ENCODE measurements around the gene OR14A2. TPM values are rescaled to one million over a fixed set of nuclear protein-coding genes. Genes with fewer than 3 reads are reported as not detected.
"Not testable (repeated sequence)": the region's sequence is repeated elsewhere in the genome, so short reads cannot be mapped to it uniquely, and the experiment has no call there.

OR14A2 gene
- total and polyA plus RNA-seq, 2 donors (not counting 3 experiments of a cell fraction or from before 2014, with no cell fraction given): not detected

- Histone ChIP-seq H3K9me3 (replicated peaks; ENCODE audit: control insufficient read depth, insufficient read depth, low read length) (peaks cover 4% of the 10 kb centered on the region), H2AFZ (ENCODE audit: low read depth, low read length) (no peak overlapping the region), H4K20me1 (replicated peaks; ENCODE audit: control insufficient read depth, extremely low read depth, insufficient read depth, low read length) (no peaks in the 10 kb centered on the region), H3K79me2 (ENCODE audit: control insufficient read depth, insufficient read depth, low read length) (no peaks in the 10 kb centered on the region), H3K4me2 (ENCODE audit: insufficient read depth, low read length) (no peak overlapping the region), H3K4me3 (replicated peaks in 1 of 3; ENCODE audit: insufficient read depth in 1 of 3, low read depth in 1 of 3, low read length in 3 of 3) (no peak overlapping the region), H3K27me3 (ENCODE audit: control insufficient read depth in 2 of 2, insufficient read depth in 2 of 2, low read length in 2 of 2) (no peaks in the 10 kb centered on the region), H3K4me1 (ENCODE audit: control insufficient read depth, extremely low read depth, insufficient read depth, low read length) (no peaks in the 10 kb centered on the region), H3K36me3 (ENCODE audit: control insufficient read depth in 2 of 2, extremely low read depth in 1 of 2, insufficient read depth in 2 of 2, low read length in 2 of 2) (no peaks in the 10 kb centered on the region), H3K9ac (replicated peaks; ENCODE audit: extremely low read depth, insufficient read depth, low read length) (no peak overlapping the region), H3K9me1 (replicated peaks; ENCODE audit: control insufficient read depth, extremely low read depth, insufficient read depth, low read length) (no peaks in the 10 kb centered on the region), H3K27ac (ENCODE audit: insufficient read depth, low read depth, low read length) (no peak overlapping the region)
- DNase-seq (ENCODE audit: low read depth, low spot score): no peak
- POLR2A ChIA-PET: no interaction called here
- no TSS peak for BruUV-seq (replicated peaks)
- no peak for FAIRE-seq
- no peak for TF ChIP-seq JUN (IDR thresholded peaks at IDR 0.05; ENCODE audit: borderline replicate concordance, insufficient read depth, insufficient read length, low read depth)
- TF ChIP-seq FOS (IDR thresholded peaks at IDR 0.05; ENCODE audit: borderline replicate concordance, insufficient read depth, low read length): no peak
- no peak for TF ChIP-seq MAX (IDR thresholded peaks at IDR 0.05; ENCODE audit: insufficient read depth, insufficient read length)
- TF ChIP-seq GATA2 (IDR thresholded peaks at IDR 0.05; ENCODE audit: insufficient read depth, insufficient read length, low read depth, low read length): no peak
- no peak for TF ChIP-seq POLR2AphosphoS5 (IDR thresholded peaks at IDR 0.05; ENCODE audit: insufficient read depth, low read depth, low read length)
- no peak for TF ChIP-seq POLR2A (IDR thresholded peaks at IDR 0.05; ENCODE audit: low read depth, low read length)
- no peak for TF ChIP-seq MYC (IDR thresholded peaks at IDR 0.05; ENCODE audit: low read depth, low read length)
- dilution Hi-C loops (cut with MboI; ENCODE audit: extremely low pct_ligation_motif_present, low sequenced_read_pairs) (no loop called here), intact Hi-C loops (cut with micrococcal nuclease) (no loop called here)
- CTCF ChIA-PET: no interaction called here
Observed at GRCh38 chr1:247713753-247714152, 34.2 kb downstream of the OR14A2 start.

- DNase-seq (ENCODE audit: low read depth, low spot score); H3K4me2 ChIP-seq (ENCODE audit: insufficient read depth, low read length); FAIRE-seq; intact Hi-C loops (cut with micrococcal nuclease); H4K20me1 ChIP-seq (replicated peaks; ENCODE audit: control insufficient read depth, extremely low read depth, insufficient read depth, low read length); H3K27me3 ChIP-seq (ENCODE audit: control insufficient read depth in 2 of 2, insufficient read depth in 2 of 2, low read length in 2 of 2); BruUV-seq (replicated peaks); CTCF ChIA-PET; H3K9me3 ChIP-seq (replicated peaks; ENCODE audit: control insufficient read depth, insufficient read depth, low read length); H3K4me1 ChIP-seq (ENCODE audit: control insufficient read depth, extremely low read depth, insufficient read depth, low read length); H3K9ac ChIP-seq (replicated peaks; ENCODE audit: extremely low read depth, insufficient read depth, low read length); H2AFZ ChIP-seq (ENCODE audit: low read depth, low read length); H3K9me1 ChIP-seq (replicated peaks; ENCODE audit: control insufficient read depth, extremely low read depth, insufficient read depth, low read length); H3K36me3 ChIP-seq (ENCODE audit: control insufficient read depth in 2 of 2, extremely low read depth in 1 of 2, insufficient read depth in 2 of 2, low read length in 2 of 2); POLR2A ChIA-PET; H3K27ac ChIP-seq (ENCODE audit: insufficient read depth, low read depth, low read length); dilution Hi-C loops (cut with MboI; ENCODE audit: extremely low pct_ligation_motif_present, low sequenced_read_pairs); H3K4me3 ChIP-seq (replicated peaks in 1 of 3; ENCODE audit: insufficient read depth in 1 of 3, low read depth in 1 of 3, low read length in 3 of 3); H3K79me2 ChIP-seq (ENCODE audit: control insufficient read depth, insufficient read depth, low read length): not testable (repeated sequence)
Observed at GRCh38 chr1:247710681-247711080, 37.3 kb downstream of the OR14A2 start.

All from endothelial cell of umbilical vein (primary cell).